HG03558 (cell line): Measurements from ENCODE around the gene PPP1R9B.

Experiments
- ATAC-seq: cut with Tn5 transposase; IDR thresholded peaks from one replicate; pipeline ENCODE4 v1.9.1; 2021; ENCODE audit warnings: moderate number of reproducible peaks; ENCODE audit not compliant: unreplicated experiment; ENCODE audit errors: extremely low read depth

Gene PPP1R9B

GRCh38 chr17:50111673-50112655, 38.5 kb downstream of the PPP1R9B start:
- ATAC-seq: no peak

GRCh38 chr17:50110591-50111349, 39.7 kb downstream of the PPP1R9B start:
- no peak for ATAC-seq

GRCh38 chr17:50109785-50110184, 40.7 kb downstream of the PPP1R9B start:
- ATAC-seq: no peak

- ATAC-seq: no peak
These were observed 41.3 kb downstream of the PPP1R9B start for GRCh38 chr17:50109207-50109606.

DNA sequence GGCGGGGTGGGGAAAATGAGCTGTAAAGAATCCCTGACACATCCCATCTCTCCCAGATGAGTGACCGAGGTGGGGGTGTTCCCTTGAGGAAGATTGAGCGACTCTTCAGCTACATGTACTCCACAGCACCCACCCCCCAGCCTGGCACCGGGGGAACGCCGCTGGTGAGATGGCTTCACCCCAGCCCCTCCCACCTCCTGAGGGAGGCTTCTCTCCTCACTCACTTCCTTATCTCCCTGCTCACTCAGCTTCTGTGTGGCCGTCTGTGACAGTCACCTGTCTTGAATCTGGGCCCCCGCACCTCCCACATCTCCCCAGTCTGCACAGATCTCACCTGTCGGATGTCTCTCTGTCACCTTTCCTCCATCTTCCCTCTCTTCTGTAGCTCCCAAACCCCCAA, 41.9 kb downstream of the PPP1R9B start:
- no peak for ATAC-seq

GRCh38 chr17:50107790-50108414, 42.6 kb downstream of the PPP1R9B start:
- no peak for ATAC-seq

- ATAC-seq: no peak
These were observed 43.9 kb downstream of the PPP1R9B start for GRCh38 chr17:50106393-50107131.

GRCh38 chr17:50105811-50106210, 44.7 kb downstream of the PPP1R9B start:
- no peak for ATAC-seq

DNA sequence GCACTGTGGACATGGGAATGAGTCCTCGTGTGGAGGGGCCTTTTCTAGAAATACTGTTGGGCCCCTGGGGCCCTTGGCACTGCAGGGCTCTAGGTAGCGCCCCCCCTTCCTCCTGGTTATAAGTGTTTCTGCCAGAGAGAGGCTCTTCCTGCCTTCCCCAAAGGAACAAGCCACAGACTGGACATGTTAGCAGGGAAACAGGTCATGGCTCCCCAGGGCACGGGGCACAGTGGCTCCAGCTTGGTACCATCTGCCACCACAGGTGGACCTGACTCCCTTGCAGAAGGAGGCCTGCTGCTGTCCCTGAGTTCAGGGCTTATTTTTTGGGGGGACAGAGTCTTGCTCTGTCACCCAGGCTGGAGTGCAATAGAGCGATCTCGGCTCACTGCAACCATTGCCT, 46.5 kb downstream of the PPP1R9B start:
- no peak for ATAC-seq

- no peak for ATAC-seq
These were observed 47.2 kb downstream of the PPP1R9B start for GRCh38 chr17:50103252-50103651.

- no peak for ATAC-seq
These were observed 48.1 kb downstream of the PPP1R9B start for GRCh38 chr17:50102164-50102991.

DNA sequence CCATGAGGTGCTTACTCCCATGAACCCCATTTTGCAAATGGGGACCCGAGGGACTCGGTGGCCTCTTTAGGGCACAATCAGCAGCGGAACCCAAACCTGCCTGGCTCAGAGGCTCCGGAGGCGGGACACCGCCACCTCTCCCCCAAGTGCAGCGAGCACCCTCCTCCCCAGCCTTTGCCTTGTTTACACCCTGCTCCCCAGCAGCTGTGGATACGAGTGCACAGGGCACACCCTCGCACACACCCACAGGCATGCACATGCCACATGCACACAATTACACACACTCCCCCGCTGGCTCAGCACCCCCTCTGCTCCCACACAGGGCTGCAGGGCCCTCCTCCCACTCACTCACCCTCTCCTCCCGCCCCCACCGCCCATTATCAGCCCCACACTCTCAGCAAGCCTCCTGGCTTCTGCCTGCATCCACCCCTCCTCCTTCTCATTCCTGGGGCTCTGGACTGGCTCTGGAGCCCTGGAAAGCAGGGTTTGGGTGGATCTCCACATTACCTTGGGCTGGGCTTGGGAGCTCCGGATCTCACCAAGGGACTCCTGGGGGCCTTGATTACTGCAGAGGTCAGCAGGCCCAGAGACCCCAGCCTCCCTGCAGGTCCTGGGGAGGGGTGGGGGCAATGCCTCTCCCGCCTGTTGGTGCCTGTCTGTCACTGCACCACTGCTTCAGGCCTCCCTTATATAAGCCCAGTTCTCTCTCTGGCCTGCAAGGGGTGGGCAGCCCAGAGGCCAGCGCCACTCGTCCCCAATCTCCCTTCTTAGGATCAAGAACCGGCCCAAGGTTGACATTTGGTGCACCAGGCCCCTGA, 48.9 kb downstream of the PPP1R9B start:
- no peak for ATAC-seq

- ATAC-seq: no peak
These were observed 49.5 kb downstream of the PPP1R9B start for GRCh38 chr17:50100921-50101345.

GRCh38 chr17:50100480-50100883, 50.0 kb downstream of the PPP1R9B start:
- ATAC-seq: no peak

GRCh38 chr17:50099003-50099402, 51.5 kb downstream of the PPP1R9B start:
- ATAC-seq: no peak

DNA sequence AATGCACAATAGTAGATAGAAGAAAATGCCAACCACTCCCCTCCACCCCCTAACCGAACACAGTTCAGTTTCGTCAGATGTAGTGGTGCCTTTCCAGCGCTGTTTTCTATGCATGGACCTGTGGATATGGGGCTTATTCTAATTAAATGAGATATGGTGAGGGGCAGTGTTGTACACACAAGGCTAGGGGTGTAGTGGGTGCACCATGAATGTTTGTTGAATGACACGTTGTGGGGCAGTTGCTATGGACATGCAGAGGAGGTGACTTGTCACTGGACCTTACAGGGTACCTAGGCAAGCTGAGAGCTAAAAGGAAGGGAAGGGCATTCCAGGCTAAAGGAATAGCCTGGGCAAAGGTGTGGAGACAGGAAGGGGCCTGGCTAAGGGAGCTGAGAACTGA, 51.9 kb downstream of the PPP1R9B start:
- ATAC-seq: no peak

DNA sequence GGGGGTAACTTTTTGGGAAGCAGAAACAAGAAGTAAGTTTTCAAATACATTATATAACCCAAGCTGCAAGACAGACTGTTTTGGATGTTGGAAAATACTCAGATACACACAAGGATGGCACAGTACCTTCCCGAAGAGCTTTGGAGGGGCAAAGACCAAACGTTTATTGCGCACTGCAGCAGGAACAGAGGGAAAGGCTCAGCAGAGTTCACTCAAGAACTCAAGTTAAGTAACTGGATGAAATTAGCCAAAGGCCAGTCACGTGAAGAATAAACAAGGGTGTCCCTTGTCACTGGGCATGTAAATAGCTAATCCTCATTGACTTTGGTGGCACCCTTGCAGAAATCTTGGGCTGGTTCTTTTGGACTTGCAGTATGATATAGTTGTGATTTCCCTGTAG, 52.6 kb downstream of the PPP1R9B start:
- no peak for ATAC-seq

DNA sequence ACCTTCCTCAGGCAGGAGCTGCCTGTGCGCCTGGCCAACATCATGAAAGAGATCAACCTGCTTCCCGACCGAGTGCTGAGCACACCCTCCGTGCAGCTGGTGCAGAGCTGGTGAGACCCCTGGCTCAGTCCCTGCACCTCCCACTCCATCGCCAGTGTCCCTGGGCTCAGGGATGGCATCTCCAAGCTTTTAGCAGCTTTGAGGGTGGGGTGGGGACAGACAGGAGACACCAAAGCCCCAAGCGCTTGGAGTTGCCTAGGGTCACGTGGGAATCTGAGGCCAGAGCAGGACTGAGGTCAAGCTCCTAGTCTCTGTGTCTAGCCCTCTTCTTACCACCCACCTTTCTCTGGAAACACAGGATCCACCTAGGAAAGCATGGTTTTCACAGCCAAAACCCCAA, 53.0 kb downstream of the PPP1R9B start:
- no peak for ATAC-seq
